Keratinocyte (primary cell): Measurements from ENCODE around the gene SNRK. TPM values are rescaled to one million over a fixed set of nuclear protein-coding genes. Genes with fewer than 3 reads are reported as not detected.

ENCODE experiments used
- DNase-seq: peaks from one replicate; pipeline ENCODE4 v3.0.0-alpha.2; 2011; ENCODE audit warnings: low read depth, missing footprints, low spot score
- FAIRE-seq: peaks from 2 replicates; lab custom pipeline; 2011; peaks lifted over from hg19 to GRCh38; lab: Jason Lieb, UNC
- H2AFZ ChIP-seq: 2 replicates; pipeline ENCODE4 v1.6.0; 2012; ENCODE audit warnings: low read length, control low read depth, inconsistent platforms; ENCODE audit not compliant: control insufficient read depth
- H3K27ac ChIP-seq: 2 replicates; pipeline ENCODE4 v1.5.1; 2011; ENCODE audit warnings: low read length; ENCODE audit not compliant: control insufficient read depth, insufficient read depth
- H3K27me3 ChIP-seq: 3 replicates; pipeline ENCODE4 v1.6.0; 2011; ENCODE audit warnings: low read length; ENCODE audit not compliant: control insufficient read depth, insufficient read depth; ENCODE audit errors: extremely low read depth
- H3K36me3 ChIP-seq, 2 experiments: 2 replicates in 1 of 2; 3 replicates in 1 of 2; pipeline ENCODE4 v1.5.1; 2011; ENCODE audit warnings: low read length in 2 of 2, mild to moderate bottlenecking in 1 of 2; ENCODE audit not compliant: control insufficient read depth in 2 of 2, insufficient read depth in 2 of 2; ENCODE audit errors: extremely low read depth in 1 of 2
- H3K4me1 ChIP-seq: 3 replicates; pipeline ENCODE4 v1.5.1; 2011; ENCODE audit warnings: low read length; ENCODE audit not compliant: control insufficient read depth, insufficient read depth; ENCODE audit errors: extremely low read depth
- H3K4me2 ChIP-seq: 3 replicates; pipeline ENCODE4 v1.6.0; 2011; ENCODE audit warnings: low read depth, low read length; ENCODE audit not compliant: control insufficient read depth, insufficient read depth; ENCODE audit errors: extremely low read depth
- H3K4me3 ChIP-seq, 3 experiments: fragments of 200-600 bp in 1 of 3; sonication (generic) in 1 of 3; 2 replicates in 2 of 3; 3 replicates in 1 of 3; pipeline ENCODE4 v1.5.1; 2011 to 2016; ENCODE audit warnings: low read length in 3 of 3, mild to moderate bottlenecking in 3 of 3, control low read depth in 2 of 3, inconsistent platforms in 1 of 3, low read depth in 1 of 3, mixed read lengths in 1 of 3, mixed run types in 1 of 3, moderate library complexity in 1 of 3; ENCODE audit not compliant: control insufficient read depth in 2 of 3, insufficient read depth in 2 of 3; ENCODE audit errors: extremely low read depth in 1 of 3
- H3K79me2 ChIP-seq: 2 replicates; pipeline ENCODE4 v1.6.0; 2012; ENCODE audit warnings: low read length; ENCODE audit not compliant: control insufficient read depth, insufficient read depth
- H3K9ac ChIP-seq: 3 replicates; pipeline ENCODE4 v1.6.0; 2011; ENCODE audit warnings: low read length; ENCODE audit not compliant: control insufficient read depth, insufficient read depth; ENCODE audit errors: extremely low read depth
- H3K9me1 ChIP-seq: 3 replicates; pipeline ENCODE4 v1.6.0; 2011; ENCODE audit warnings: low read length; ENCODE audit not compliant: control insufficient read depth, insufficient read depth; ENCODE audit errors: extremely low read depth
- H3K9me3 ChIP-seq: 2 replicates; pipeline ENCODE4 v1.5.1; 2012; ENCODE audit warnings: low read depth, low read length; ENCODE audit not compliant: control insufficient read depth
- H4K20me1 ChIP-seq: 3 replicates; pipeline ENCODE4 v1.6.0; 2011; ENCODE audit warnings: low read length; ENCODE audit not compliant: control insufficient read depth, insufficient read depth; ENCODE audit errors: extremely low read depth
- CTCF ChIP-seq, 3 experiments: IDR thresholded peaks in 1 of 3; conservative IDR thresholded peaks in 1 of 3; optimal IDR thresholded peaks in 1 of 3; 2 replicates in 2 of 3; 3 replicates in 1 of 3; pipeline versions ENCODE3 to v1.5.1; 2011; ENCODE audit warnings: low read length in 3 of 3, mild to moderate bottlenecking in 3 of 3, moderate library complexity in 2 of 3, control low read depth in 1 of 3, inconsistent platforms in 1 of 3; ENCODE audit not compliant: insufficient read depth in 2 of 3; ENCODE audit errors: extremely low read depth in 1 of 3
- EZH2 ChIP-seq: IDR thresholded peaks from one replicate; pipeline ENCODE4 v1.6.1; 2012; ENCODE audit warnings: inconsistent platforms, mild to moderate bottlenecking, low read length, moderate library complexity
- dilution Hi-C: fragments of 300-500 bp; cut with MboI; formaldehyde crosslinking; loops from one replicate; pipeline ENCODE4 v1.7.0; 2020; ENCODE audit warnings: low sequenced_read_pairs; ENCODE audit not compliant: extremely low pct_ligation_motif_present
- polyA plus RNA-seq, 5 experiments: library from polyadenylated mRNA; depleted of rRNA in 3 of 5; stranded (reverse) in 3 of 5; stranded (forward) in 1 of 5; unstranded in 1 of 5; fragments of >200 nt; gene quantifications; 1 replicate in 1 of 5; 2 replicates in 3 of 5; 3 replicates in 1 of 5; pipeline versions ENCODE4 v1.2.1 to v1.2.3, GENCODE V29; 2011 to 2012; ENCODE audit warnings: missing spikeins in 2 of 5, low read depth in 1 of 5, low replicate concordance in 1 of 5

Gene SNRK
- polyA plus RNA-seq, 1 donor (not counting 4 experiments of a cell fraction or from before 2014, with no cell fraction given) = 15.7 TPM

- FAIRE-seq = peak; percentile 67
Observed at GRCh38 chr3:43389388-43390254, 103.3 kb downstream of the SNRK start.

DNA sequence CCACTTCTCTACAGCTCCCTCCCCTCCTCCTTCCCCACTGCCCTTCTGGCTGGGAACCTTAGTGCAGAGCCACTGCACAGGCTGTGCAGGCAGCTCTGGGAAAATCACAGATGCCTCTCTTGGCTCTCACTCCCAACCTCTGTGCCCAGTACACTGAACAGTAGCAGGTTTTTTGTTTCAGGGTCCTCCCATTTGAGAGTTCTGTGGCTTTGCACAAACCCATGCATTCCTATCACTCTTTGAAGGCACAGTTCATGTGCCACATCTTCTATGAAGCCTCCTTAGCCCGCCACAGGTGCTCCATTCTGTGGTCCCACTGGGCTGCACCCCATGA lies 103.9 kb downstream of the SNRK start:
- dilution Hi-C loops = no loop called here
- Histone ChIP-seq H3K4me3 (no peak overlapping the region), H3K9me3 (no peaks in the 10 kb centered on the region), H4K20me1 (peaks cover 2% of the 10 kb centered on the region), H3K4me2 (peak overlapping the region; percentile 57), H3K9me1 (no peaks in the 10 kb centered on the region), H3K79me2 (no peaks in the 10 kb centered on the region), H3K36me3 (no peaks in the 10 kb centered on the region), H2AFZ (no peak overlapping the region), H3K4me1 (peaks cover 12% of the 10 kb centered on the region), H3K27ac (peak overlapping the region; percentile 61), H3K27me3 (no peaks in the 10 kb centered on the region), H3K9ac (no peak overlapping the region)
- TF ChIP-seq EZH2 (no peak), CTCF (optimal IDR thresholded peaks at IDR 0.05 in 1 of 3, IDR thresholded peaks at IDR 0.05 in 1 of 3, conservative IDR thresholded peaks at IDR 0.05 in 1 of 3; ENCODE audit: extremely low read depth in 1 of 3, insufficient read depth in 2 of 3, low read length in 3 of 3) (no peak)
- DNase-seq = no peak
- FAIRE-seq = no peak

More at GRCh38 chr3:43389388-43390254, 103.3 kb downstream of the SNRK start:
- Histone ChIP-seq H3K36me3 (no peaks in the 10 kb centered on the region), H3K9ac (no peak overlapping the region), H3K4me1 (peaks cover 12% of the 10 kb centered on the region), H4K20me1 (peaks cover 2% of the 10 kb centered on the region), H3K27ac (peak overlapping the region; percentile 61), H3K4me2 (peak overlapping the region; percentile 57), H3K4me3 (no peak overlapping the region), H2AFZ (no peak overlapping the region), H3K9me3 (no peaks in the 10 kb centered on the region), H3K79me2 (no peaks in the 10 kb centered on the region), H3K27me3 (no peaks in the 10 kb centered on the region), H3K9me1 (no peaks in the 10 kb centered on the region)
- dilution Hi-C loops = no loop called here
- DNase-seq = peak; percentile 26
- TF ChIP-seq CTCF (optimal IDR thresholded peaks at IDR 0.05 in 1 of 3, IDR thresholded peaks at IDR 0.05 in 1 of 3, conservative IDR thresholded peaks at IDR 0.05 in 1 of 3; ENCODE audit: extremely low read depth in 1 of 3, insufficient read depth in 2 of 3, low read length in 3 of 3) (no peak), EZH2 (no peak)
